Jurkat, Clone E6-1 (cell line): ENCODE data around the gene FMO5.
A peak's percentile ranks its signal among the peaks of the same experiment; 100 is the strongest.
"Not testable (repeated sequence)": the region's sequence is repeated elsewhere in the genome, so short reads cannot be mapped to it uniquely, and the experiment has no call there.

Experiments used
- DNase-seq: peaks from one replicate; pipeline ENCODE4 v3.0.0-alpha.2; 2011; ENCODE audit warnings: low read depth, low spot score
- H3K4me3 ChIP-seq: 2 replicates; pipeline ENCODE4 v1.5.1; 2011; ENCODE audit warnings: mild to moderate bottlenecking, low read length, control low read depth, moderate library complexity

The FMO5 gene

GRCh38 chr1:147211577-147211976 is 13.6 kb downstream of the FMO5 start:
- H3K4me3 ChIP-seq, result no peak overlapping the region
- no peak for DNase-seq

GRCh38 chr1:147210987-147211386 is 14.2 kb downstream of the FMO5 start:
- no peak for DNase-seq

GRCh38 chr1:147209825-147210821 is 15.0 kb downstream of the FMO5 start:
- DNase-seq, result no peak
- no peak overlapping the region for H3K4me3 ChIP-seq

More at GRCh38 chr1:147210987-147211386, 14.2 kb downstream of the FMO5 start:
- H3K4me3 ChIP-seq, result no peak overlapping the region

- DNase-seq, result no peak
- no peak overlapping the region for H3K4me3 ChIP-seq
These were observed 16.5 kb downstream of the FMO5 start for GRCh38 chr1:147208619-147209018.

GRCh38 chr1:147207192-147207591 is 17.9 kb downstream of the FMO5 start:
- H3K4me3 ChIP-seq, result no peak overlapping the region
- DNase-seq, result no peak

GRCh38 chr1:147204080-147204479 is 21.1 kb downstream of the FMO5 start:
- H3K4me3 ChIP-seq, result no peak overlapping the region
- no peak for DNase-seq

- no peak overlapping the region for H3K4me3 ChIP-seq
- DNase-seq, result no peak
These were observed 22.6 kb downstream of the FMO5 start for GRCh38 chr1:147202576-147202975.

GRCh38 chr1:147201786-147202185 is 23.4 kb downstream of the FMO5 start:
- DNase-seq, result no peak
- H3K4me3 ChIP-seq, result no peak overlapping the region

GRCh38 chr1:147201276-147201675 is 23.9 kb downstream of the FMO5 start:
- no peak for DNase-seq

GRCh38 chr1:147197324-147197723 is 27.8 kb downstream of the FMO5 start:
- not testable (repeated sequence) for H3K4me3 ChIP-seq, DNase-seq

More at GRCh38 chr1:147201276-147201675, 23.9 kb downstream of the FMO5 start:
- no peak overlapping the region for H3K4me3 ChIP-seq

GRCh38 chr1:147189514-147189913 is 35.6 kb downstream of the FMO5 start:
- DNase-seq, result no peak
- H3K4me3 ChIP-seq, result no peak overlapping the region

GRCh38 chr1:147185432-147185831 is 39.7 kb downstream of the FMO5 start:
- no peak for DNase-seq

GRCh38 chr1:147177611-147178380 is 47.3 kb downstream of the FMO5 start:
- H3K4me3 ChIP-seq, result no peak overlapping the region
- DNase-seq, result no peak

More at GRCh38 chr1:147185432-147185831, 39.7 kb downstream of the FMO5 start:
- no peak overlapping the region for H3K4me3 ChIP-seq

- DNase-seq, result peak; percentile 87
- peak within 1 kb of the TSS; percentile 90 for H3K4me3 ChIP-seq
These were observed 52.7 kb downstream of the FMO5 start, which contains the start of gene PRKAB2 for GRCh38 chr1:147172168-147173016. TSS of gene PRKAB2 (minus strand) at chr1:147172470. CDS start at chr1:147172144, 326 bp downstream.

GRCh38 chr1:147171399-147172167 is 53.6 kb downstream of the FMO5 start:
- peak overlapping the region; percentile 90 for H3K4me3 ChIP-seq
- DNase-seq, result no peak

- no peak for DNase-seq
- H3K4me3 ChIP-seq, result no peak overlapping the region
These were observed 55.1 kb downstream of the FMO5 start for GRCh38 chr1:147169840-147170674.

GRCh38 chr1:147169171-147169570 is 56.0 kb downstream of the FMO5 start:
- DNase-seq, result no peak
- H3K4me3 ChIP-seq, result no peak overlapping the region
